GM19023 (cell line): ENCODE data around the gene LLGL2.
"Not testable (repeated sequence)": the region's sequence is repeated elsewhere in the genome, so short reads cannot be mapped to it uniquely, and the experiment has no call there.

ENCODE experiments used
- ATAC-seq: cut with Tn5 transposase; IDR thresholded peaks from one replicate; pipeline ENCODE4 v1.9.1; 2021; ENCODE audit warnings: mild to moderate bottlenecking, moderate library complexity; ENCODE audit not compliant: unreplicated experiment

LLGL2 gene

DNA sequence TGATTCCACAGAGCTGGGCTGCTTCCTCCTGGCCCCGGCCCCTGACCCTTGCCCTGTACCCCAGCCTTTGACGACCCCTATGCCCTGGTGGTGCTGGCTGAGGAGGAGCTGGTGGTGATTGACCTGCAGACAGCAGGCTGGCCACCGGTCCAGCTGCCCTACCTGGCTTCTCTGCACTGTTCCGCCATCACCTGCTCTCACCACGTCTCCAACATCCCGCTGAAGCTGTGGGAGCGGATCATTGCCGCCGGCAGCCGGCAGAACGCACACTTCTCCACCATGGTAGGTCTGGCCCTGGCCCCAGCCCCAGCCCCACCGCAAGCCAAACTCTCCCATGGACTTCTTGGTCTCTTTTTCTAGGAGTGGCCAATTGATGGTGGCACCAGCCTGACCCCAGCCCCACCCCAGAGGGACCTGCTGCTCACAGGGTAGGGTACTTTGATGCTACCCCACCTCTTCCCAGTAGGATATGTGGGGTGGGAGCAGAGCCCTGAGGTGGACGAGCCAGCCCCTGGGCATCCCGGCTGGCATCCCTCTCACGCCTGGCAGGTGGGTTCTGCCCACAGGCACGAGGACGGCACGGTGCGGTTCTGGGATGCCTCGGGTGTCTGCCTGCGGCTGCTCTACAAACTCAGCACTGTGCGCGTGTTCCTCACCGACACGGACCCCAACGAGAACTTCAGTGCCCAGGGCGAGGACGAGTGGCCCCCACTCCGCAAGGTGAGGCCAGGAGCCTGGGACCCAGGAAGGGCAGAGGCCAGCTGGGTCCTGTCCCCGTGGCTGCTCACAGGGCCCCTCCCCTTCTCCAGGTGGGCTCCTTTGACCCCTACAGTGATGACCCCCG, 43.1 kb downstream of the LLGL2 start:
- ATAC-seq: no peak

DNA sequence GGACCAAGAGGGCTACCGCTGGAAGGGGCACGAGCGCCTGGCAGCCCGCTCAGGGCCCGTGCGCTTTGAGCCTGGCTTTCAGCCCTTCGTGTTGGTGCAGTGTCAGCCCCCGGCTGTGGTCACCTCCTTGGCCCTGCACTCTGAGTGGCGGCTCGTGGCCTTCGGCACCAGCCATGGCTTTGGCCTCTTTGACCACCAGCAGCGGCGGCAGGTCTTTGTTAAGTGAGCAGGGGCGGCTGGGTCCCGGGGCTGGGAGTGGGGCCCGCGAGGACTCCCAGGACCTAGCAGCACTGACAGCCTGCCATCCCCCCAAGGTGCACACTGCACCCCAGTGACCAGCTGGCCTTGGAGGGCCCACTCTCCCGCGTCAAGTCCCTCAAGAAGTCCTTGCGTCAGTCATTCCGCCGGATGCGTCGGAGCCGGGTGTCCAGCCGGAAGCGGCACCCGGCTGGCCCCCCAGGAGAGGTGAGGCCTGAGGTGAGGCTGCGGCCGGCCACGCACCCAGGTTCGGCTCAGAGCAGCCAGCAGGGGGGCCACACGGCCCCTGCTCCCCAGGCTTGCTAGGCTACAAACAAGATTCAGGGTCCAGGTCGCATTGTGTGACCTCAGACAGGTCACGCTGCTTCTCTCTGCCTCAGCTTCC, 44.7 kb downstream of the LLGL2 start:
- ATAC-seq: no peak

DNA sequence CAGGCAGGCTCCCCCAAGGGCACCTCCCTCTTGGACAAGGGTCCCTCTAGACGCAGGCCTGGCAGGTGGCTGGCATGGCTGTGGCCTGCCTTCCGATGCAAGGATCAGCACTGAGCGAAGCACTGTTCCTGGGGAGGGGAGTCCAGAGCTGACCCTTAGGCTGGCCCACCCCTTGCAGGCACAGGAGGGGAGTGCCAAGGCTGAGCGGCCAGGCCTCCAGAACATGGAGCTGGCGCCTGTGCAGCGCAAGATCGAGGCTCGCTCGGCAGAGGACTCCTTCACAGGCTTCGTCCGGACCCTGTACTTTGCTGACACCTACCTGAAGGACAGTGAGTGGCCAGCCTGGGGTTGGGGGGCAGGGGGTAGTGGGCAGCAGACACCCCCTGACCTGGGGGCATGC, 45.3 kb downstream of the LLGL2 start:
- ATAC-seq: no peak

DNA sequence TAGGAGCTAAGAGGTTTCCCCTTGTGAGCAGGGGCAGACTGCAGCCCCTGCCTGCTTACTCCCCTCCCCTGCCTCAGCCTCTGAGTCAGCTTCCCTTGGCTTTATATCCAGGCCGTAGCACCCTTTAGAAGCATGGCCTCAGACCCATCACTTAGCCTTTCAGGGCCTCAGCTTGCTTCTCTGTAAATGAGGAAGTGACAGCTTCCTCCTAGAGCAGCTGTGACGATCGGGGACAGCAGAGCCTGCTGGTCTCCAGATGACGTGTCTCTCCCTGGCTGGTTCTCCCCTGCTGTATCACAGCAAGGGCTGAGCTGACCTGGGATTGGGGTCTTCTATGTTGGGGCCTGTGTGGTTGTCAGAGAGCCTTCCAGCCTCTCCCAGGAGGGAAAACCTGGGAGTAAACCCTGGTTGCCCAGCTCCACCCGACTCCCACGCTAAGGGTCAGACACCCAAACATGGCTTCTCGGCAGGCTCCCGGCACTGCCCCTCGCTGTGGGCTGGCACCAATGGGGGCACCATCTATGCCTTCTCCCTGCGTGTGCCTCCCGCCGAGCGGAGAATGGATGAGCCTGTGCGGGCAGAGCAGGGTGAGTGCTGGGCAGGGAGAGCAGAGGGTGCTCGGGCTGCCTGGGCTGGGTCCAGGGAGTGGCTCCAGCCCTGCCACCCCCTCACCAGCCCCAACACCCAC, 45.8 kb downstream of the LLGL2 start:
- no peak for ATAC-seq

DNA sequence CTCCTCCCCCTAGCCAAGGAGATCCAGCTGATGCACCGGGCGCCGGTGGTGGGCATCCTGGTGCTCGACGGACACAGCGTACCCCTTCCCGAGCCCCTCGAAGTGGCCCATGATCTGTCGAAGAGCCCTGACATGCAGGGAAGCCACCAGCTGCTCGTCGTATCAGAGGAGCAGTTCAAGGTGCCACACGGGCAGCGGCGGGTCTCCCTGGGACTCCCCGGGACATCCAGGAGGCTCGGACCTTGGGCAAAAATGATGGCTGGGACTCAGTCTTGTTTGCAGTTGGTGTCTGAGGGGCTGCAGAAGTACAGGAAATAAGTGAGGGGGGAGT, 46.4 kb downstream of the LLGL2 start:
- ATAC-seq: no peak

DNA sequence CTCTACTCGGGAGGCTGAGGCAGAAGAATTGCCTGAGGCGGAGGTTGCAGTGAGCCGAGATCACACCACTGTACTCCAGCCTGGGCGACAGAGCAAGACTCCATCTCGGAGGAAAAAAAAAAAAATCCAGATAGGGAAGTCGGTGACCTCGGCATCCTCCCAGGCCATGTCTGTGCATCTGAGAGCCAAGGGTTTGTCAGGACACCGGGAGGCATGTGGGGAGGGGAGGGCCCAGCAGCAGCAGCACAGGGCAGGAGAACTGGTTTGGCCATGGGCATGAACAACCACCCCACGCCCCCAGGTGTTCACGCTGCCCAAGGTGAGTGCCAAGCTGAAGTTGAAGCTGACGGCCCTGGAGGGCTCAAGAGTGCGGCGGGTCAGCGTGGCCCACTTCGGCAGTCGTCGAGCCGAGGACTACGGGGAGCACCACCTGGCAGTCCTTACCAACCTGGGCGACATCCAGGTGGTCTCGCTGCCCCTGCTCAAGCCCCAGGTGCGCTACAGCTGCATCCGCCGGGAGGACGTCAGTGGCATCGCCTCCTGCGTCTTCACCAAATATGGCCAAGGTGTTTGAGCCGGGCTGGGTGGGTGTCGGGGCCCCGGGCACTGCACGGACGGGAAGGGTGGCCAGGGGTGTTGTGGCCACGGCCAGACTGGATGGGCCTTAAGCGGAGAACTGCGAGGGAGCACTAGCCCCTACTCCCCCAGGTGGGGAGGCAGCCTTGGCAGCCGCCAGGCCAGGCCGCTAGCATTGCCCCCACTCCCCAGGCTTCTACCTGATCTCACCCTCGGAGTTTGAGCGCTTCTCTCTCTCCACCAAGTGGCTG, 47.4 kb downstream of the LLGL2 start:
- no peak for ATAC-seq

DNA sequence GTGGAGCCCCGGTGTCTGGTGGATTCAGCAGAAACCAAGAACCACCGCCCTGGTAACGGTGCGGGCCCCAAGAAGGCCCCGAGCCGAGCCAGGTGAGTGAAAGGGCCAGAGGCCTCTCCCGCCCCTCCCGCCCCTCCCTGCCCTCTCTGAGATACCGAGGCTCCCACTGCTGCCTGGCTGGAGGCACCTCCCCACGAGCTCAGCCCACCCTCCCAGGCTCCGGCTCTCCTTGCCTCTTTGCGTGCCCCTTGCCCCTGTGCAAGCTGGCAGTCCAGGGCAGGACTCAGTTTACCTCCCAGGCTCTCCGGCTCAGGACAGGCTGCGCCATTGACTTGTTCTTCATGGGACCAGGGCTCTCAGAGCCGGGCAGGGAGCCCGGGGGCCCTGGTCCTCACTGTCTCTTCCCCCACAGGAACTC, 48.1 kb downstream of the LLGL2 start:
- no peak for ATAC-seq

DNA sequence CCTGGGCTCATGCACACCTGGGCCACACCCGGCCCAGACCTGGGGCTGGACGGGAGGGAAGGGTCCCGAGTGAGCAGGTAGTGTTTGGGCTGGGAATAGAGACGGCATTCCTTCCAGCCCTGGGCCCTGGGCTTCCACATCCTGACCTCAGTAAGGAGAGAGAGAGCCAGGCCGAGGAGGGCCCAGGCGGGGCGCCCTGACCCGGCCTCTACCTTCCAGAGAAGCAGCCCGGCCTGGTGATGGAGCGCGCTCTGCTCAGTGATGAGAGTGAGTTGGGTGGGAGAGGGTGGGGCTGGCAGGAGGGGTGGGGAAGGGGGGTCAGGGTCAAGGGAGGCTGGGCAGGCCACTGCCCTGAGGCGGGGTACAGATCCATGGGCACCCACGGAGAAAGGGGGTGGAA, 48.5 kb downstream of the LLGL2 start:
- ATAC-seq: no peak

DNA sequence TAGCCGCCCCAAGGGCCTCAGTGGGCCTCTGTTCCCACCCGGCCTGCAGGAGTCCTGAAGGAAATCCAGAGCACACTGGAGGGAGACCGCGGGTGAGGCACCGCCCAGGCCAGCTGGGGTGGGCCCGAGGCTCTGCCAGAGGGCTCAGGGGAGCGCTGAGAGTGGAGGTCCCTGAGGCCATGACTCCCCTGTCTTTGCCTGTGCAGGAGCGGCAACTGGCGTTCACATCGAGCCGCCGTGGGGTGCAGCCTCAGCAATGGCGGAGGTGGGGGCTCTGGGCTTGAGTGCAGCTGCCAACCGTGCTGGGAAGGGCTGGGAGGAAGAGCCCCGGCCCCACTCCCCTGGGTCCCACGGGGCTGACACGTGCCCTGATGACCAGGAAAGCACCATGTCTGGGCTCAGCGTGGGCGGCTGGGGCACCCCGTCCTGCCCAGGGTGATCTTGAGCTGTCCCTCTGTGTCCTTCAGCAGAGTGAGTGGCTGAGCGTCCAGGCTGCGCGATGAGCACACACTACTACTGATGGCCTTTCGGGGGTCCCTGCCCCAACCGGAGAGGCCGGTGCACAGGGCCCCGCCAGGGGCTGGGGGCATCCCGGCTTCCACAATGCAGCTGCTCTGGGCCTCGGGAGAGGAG, 49.0 kb downstream of the LLGL2 start:
- ATAC-seq: no peak

DNA sequence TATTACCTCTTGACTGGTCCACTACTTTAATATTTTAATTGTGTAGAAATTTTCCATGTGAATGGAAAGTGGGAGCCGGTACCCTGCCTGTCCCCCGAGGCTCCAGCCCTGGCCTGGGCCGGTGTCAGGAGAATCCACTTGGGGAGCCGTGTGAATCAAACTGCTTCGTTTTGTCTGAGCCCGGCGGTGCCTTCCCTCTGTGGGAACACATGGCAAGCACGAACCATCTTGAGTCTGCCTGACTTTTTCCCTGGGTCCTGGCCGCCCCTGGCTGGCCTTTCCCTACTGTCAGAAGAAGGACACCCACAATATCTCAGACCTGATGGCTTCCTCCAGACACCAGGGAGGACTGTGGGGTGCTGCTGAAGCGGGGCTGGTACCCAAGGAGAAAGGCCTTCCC, 49.7 kb downstream of the LLGL2 start:
- ATAC-seq: no peak

DNA sequence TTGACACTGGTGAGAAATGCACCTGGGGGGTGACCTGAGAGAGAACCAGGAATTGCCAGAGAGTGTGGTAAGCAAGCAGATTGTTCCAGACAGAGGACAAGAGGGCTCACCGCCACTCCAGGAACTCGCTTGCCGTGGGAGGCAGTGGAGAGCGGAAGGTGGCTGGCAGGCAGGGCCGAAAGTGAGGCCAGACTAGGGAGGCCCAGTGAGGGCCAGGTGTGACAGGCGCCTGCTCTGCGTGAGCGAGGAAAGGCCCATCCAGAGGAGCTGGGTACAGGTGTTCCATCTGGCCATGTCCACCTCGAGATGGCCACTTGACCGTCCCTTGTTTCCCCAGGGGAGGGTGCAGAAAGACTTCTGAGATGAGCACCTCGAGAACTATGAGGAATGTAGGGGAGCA, 50.2 kb downstream of the LLGL2 start:
- ATAC-seq: no peak

DNA sequence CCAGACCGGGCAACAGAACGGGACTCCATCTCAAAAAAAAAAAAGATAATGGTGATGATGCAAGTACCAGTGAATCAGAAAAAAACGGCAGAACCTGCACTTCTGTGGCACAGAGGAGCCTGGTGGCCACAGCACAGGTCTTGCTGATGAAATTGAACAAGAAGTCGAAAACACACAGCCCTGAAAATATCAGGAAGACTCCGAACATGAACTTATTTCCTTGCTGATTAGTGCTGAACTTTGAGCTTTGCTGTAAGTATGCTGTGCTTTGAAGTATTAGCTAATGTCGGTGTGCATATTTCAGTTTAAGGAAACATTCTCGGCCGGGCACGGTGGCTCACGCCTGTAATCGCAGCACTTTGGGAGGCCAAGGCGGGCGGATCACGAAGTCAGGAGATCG, 51.2 kb downstream of the LLGL2 start:
- no peak for ATAC-seq

DNA sequence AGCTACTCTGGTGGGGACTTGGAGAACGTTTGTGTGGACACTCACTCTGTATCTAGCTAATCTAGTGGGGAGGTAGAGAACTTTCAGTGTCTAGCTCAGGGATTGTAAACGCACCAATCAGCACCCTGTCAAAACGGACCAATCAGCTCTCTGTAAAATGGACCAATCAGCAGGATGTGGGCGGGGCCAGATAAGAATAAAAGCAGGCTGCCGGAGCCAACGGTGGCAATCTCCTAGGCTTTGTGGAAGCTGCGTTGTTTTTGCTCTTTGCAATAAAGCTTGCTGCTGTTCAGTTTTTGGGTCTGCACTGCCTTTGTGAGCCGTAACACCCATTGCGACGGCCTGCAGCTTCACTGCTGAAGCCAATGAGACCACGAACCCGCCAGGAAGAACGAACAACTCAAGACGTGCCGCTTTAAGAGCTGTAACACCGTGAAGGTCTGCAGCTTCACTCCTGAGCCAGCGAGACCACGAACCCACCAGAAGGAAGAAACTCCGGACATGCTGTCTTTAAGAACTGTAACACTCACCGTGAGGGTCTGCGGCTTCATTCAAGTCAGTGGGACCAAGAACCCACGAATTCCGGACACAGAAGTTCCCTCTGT, 55.7 kb downstream of the LLGL2 start:
- not testable (repeated sequence) for ATAC-seq

DNA sequence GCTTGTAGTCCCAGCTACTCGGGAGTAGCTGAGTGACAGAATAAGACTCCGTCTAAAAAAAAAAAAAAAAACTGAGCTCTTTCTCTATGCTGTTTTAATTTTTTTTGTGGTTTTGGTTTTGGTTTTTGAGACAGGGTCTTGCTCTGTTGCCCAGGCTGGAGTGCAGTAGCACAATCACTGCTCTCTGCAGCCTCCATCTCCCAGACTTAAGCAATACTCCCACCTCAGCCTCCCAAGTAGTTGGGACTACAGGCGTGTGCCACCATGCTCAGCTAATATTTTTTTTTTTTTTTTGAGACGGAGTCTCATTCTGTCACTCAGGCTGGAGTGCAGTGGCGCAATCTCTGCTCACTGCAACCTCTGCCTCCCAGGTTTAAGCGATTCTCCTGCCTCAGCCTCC, 57.7 kb downstream of the LLGL2 start:
- ATAC-seq: not testable (repeated sequence)

DNA sequence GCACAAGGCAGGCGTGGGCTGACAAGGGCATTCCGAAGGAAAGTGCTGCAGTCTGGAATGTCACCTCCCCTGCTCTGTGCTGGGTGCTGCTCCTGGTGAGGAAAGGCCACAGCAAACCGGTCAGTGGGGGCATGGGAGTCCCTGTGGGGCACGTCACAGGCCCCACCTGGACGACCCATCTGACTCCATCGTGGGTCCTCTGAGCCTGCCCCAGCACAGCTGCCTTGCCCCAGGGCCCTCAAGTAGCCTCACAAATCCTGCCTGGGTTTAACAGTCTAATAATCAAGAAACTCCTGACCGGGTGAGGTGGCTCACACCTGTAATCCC, 59.3 kb downstream of the LLGL2 start:
- ATAC-seq: no peak

DNA sequence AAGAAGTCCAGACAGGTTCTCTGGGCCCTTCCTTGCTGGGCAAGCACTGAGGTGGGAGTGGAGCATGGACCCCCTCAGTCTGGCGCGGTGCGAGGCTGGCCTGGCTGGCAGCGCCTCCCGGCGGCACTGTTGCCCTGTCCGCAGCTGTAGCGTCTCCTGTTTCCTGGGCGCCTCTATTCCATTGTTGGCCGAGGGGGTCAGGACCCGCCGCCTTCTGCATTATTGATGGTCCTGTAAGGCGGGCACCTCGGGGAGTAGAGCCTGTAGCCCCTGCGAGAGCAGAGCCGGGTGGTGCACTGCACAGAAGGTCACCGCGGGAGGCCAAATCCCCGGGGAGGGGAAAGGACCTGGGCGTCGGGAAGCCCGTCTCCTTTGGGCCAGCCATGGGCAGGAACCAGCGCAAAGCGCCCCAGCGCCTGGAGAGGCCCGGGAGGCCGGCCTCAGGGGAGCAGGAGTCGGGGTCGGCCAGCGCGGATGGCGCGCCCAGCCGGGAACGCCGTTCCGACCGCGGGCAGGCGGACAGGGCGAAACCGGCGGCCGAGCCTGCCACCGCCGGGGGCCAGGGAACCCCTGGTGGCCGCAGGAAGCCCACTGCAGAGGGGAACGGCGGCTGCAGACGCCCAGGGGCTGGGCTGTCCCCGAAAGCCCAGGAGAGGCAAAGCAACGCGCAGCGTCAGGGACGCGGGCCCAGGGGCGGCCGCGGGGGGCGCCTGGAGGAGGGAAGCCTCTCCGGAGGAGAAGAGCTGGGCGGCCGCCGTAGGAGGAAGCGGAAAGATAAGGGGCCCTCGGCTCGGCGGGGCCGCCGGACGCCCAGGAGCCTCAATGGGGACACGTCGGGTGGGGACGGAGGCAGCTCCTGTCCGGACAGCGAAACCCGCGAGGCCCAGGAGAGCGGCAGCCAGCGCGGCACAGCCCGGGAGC, 62.4 kb downstream of the LLGL2 start, which contains the start of gene MYO15B:
MYO15B (plus strand) TSS at position 126 of the 921 bp plus-strand sequence; CDS start at position 384, 258 bp downstream.
- no peak for ATAC-seq

DNA sequence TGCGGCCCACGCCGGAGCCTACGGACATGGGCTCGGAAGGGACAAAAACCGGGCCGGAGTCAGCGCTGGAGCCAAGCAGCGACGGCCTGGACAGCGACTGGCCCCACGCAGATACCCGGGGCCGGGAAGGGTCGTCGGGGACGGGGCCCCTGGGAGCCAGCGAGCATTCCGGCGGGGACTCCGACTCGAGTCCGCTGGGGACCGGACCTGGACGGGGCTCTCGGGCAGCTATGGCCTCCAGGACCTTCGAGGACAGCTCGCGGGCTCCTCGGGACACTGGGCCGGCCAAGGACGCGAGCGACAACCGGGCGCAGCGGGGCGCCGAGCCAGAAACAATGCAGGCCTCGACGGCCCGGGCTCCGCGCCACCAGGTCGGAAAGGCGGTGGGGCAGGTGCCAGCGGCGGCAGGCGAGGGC, 63.1 kb downstream of the LLGL2 start:
- peak; percentile 3 for ATAC-seq

DNA sequence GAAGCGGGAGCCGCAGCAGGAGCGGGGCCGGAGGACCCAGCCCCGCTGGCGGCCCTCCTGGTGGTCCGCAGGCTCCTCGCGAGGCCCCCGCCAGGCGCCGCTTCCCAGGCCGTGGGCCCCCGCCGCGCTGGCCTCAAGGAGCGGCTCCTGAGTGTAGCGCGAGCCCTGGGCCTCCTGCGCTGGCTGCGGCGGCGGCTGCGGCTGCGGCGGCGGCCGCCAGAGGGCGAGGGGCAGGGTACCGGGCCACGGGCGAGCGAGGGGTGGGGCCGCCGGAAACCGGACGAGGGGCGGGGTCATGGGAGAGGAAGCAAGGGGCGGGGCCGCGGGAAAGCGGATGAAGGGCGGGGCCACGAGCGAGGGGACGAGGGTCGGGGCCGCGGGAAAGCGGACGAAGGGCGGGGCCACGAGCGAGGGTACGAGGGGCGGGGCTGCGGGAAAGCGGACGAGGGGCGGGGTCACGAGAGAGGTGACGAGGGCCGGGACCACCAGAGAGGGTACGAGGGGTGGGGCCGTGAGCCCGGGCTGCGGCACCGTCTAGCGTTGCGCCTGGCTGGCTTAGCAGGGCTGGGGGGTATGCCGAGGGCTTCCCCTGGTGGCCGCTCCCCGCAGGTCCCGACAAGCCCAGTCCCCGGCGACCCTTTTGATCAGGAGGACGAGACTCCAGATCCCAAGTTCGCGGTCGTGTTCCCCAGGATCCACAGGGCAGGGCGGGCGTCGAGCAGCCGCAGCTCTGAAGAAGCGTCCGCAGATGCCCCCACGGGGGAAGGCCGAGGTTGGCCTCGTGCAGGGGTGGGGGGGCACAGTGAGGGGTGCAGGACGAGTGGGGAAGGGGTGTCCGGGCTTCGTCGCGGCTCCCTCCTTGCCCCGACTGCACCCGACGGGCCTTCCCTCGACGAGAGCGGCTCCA, 63.8 kb downstream of the LLGL2 start:
- ATAC-seq: peak; percentile 76
